Activated CD4-positive, alpha-beta memory T cell treated with anti-CD3 and anti-CD28 coated beads, Interleukin-2, amount 10 ng/mL, durations not matched to agents 7 days and 5 days (primary cell): ENCODE results near the gene FGF22. TPM values are rescaled to one million over a fixed set of nuclear protein-coding genes. Genes with fewer than 3 reads are reported as not detected.

Experiments used
- CTCF ChIA-PET: fragments of 350-600 bp; sonication (Branson Sonifier 250); formaldehyde crosslinking; loops from one replicate; lab custom pipeline; 2021; ENCODE audit warnings: antibody characterized with exemption, inconsistent platforms; lab: Charles Lee
- POLR2A ChIA-PET: fragments of 350-600 bp; sonication (Branson Sonifier 250); formaldehyde crosslinking; loops from one replicate; lab custom pipeline; 2021; ENCODE audit warnings: antibody characterized with exemption; lab: Charles Lee
- DNase-seq: peaks from one replicate; pipeline ENCODE4 v3.0.0-alpha.2; 2020
- H3K27ac Mint-ChIP-seq: one replicate; pipeline ENCODE4 v1.8.0; 2021; ENCODE audit warnings: mild to moderate bottlenecking, mixed read lengths
- H3K27me3 Mint-ChIP-seq: one replicate; pipeline ENCODE4 v1.8.0; 2021; ENCODE audit warnings: mixed read lengths
- H3K36me3 Mint-ChIP-seq: one replicate; pipeline ENCODE4 v1.8.0; 2021; ENCODE audit warnings: low read depth, mixed read lengths
- H3K4me1 Mint-ChIP-seq: one replicate; pipeline ENCODE4 v1.8.0; 2021; ENCODE audit warnings: mixed read lengths
- H3K4me3 Mint-ChIP-seq: one replicate; pipeline ENCODE4 v1.8.0; 2021; ENCODE audit warnings: mild to moderate bottlenecking, mixed read lengths
- H3K9me3 Mint-ChIP-seq: one replicate; pipeline ENCODE4 v1.8.0; 2021; ENCODE audit warnings: mixed read lengths
- total RNA-seq, 2 experiments: library from RNA; stranded (reverse); gene quantifications; one replicate each; pipeline ENCODE4 v1.2.3, GENCODE V29; 2021

Gene FGF22
- total RNA-seq, 2 experiments from 2014 or later, result not detected

DNA sequence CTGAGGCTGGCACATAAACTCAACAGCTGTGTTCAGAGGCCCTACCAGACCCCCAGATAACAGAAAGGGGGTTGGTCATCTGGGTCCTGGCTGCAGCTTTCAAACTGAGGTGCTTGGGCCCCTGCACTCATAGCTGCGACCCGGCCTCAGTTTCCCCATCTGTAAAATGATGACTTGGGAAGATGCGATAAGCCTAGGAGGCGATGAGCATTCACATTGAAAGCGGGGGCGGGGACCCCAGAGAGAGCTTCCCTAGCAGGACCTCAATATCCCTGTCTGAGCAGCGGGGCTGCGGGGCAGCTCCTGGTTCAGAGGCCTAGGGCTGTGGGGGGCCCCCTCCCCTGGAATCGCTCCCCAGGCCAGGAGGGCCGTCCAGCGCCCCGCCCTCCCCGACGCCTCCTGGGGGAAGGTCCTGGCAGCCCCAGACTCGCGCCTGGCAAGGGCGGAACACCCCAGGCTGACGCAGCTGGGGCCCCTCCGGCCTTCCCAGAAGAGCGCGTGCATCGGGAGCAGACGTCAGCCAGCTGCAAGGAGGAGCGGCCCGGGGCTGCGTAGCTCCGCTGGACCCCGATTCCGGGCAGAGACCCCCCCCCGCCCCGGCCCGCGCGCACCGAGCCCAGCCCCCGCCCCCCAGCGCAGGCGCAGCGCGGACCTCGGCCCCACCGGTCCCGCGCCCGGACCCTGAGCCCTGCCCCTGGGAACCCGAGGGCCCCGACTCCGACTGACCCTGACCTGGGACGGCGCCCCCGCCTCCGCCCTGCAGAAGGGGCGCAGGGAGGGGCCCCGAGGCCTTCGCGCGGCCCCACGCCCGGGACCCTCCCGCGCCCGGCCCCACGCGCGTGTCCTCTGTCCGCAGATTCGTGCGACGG is 40.0 kb downstream of the FGF22 start:
- CTCF ChIA-PET, result interaction anchor here (0.6 to 0.9 kb wide), 2 partner anchors 16 to 17 kb away, joined by 3 to 6 read pairs; partner anchors contain the start of gene RNF126
- peaks cover 7% of the 10 kb centered on the region for H3K4me1 Mint-ChIP-seq
- H3K36me3 Mint-ChIP-seq, result no peaks in the 10 kb centered on the region
- peak; percentile 41 for DNase-seq
- no peaks in the 10 kb centered on the region for H3K9me3 Mint-ChIP-seq
- H3K4me3 Mint-ChIP-seq, result peak overlapping the region; percentile 82
- peaks cover 14% of the 10 kb centered on the region for H3K27me3 Mint-ChIP-seq
- H3K27ac Mint-ChIP-seq, result peak overlapping the region; percentile 52
- POLR2A ChIA-PET, result interaction anchor here (0.8 to 2.8 kb wide), 4 partner anchors 10 to 60 kb away, joined by 3 to 18 read pairs (median 7); partner anchors contain the start of gene RNF126

DNA sequence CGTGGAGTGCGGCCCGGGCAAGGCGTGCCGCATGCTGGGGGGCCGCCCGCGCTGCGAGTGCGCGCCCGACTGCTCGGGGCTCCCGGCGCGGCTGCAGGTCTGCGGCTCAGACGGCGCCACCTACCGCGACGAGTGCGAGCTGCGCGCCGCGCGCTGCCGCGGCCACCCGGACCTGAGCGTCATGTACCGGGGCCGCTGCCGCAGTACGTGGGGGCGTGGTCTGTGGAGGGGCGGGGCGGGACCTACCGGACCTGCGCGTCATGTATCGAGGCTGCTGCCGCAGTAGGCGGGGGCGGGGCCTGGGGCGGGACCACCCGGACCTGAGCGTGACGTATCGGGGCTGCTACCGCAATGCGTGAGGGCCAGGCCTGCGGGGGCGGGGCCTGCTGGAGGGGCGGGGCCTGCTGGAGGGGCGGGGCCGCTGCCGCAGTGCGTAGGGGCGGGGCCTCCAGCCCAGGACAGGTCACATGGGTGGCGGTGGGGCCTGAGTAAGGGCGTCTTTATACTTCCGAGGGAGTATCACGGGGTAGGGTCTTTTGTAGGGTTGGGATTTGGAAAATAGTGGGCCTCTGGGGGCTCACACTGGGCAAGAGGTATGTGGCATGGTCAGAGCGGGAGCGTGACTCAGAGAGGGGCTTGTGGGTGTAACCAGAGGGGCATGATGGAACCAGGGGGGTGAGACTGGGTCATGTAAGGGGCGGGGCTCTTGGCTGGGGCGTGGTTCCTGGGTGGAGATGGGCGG is 40.8 kb downstream of the FGF22 start:
- ChIA-PET CTCF (interaction anchor here (0.6 kb wide), 1 partner anchor 17 kb away, joined by 6 read pairs; the partner anchor contains the start of gene RNF126), POLR2A (interaction anchor here (0.8 to 2.8 kb wide), 5 partner anchors 11 to 174 kb away, joined by 3 to 18 read pairs (median 4); partner anchors contain the start of gene RNF126)
- Mint-ChIP-seq H3K27ac (peak overlapping the region; percentile 99), H3K4me1 (peaks cover 4% of the 10 kb centered on the region), H3K4me3 (peak overlapping the region; percentile 82), H3K36me3 (no peaks in the 10 kb centered on the region), H3K27me3 (peaks cover 8% of the 10 kb centered on the region), H3K9me3 (no peaks in the 10 kb centered on the region)
- DNase-seq, result peak; percentile 100

DNA sequence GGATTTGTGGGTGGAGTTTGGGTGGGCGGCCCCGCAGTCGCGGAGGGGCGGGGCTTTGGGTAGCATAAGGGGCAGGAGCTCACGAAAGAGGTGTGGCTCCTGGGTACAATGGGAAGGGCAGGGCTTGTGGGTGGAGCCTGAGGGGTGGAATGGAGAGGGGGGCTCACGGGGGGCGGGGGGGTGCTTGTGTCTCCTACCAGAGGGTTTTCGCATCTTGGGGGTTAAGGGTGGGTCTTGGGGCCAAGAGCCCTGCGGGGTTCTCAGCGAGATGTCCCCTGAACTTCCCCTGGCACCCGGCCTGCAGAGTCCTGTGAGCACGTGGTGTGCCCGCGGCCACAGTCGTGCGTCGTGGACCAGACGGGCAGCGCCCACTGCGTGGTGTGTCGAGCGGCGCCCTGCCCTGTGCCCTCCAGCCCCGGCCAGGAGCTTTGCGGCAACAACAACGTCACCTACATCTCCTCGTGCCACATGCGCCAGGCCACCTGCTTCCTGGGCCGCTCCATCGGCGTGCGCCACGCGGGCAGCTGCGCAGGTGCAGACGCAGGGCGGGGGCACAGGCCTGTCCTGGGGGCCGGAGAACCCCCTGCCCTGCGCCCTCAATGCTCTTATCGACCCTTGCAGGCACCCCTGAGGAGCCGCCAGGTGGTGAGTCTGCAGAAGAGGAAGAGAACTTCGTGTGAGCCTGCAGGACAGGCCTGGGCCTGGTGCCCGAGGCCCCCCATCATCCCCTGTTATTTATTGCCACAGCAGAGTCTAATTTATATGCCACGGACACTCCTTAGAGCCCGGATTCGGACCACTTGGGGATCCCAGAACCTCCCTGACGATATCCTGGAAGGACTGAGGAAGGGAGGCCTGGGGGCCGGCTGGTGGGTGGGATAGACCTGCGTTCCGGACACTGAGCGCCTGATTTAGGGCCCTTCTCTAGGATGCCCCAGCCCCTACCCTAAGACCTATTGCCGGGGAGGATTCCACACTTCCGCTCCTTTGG is 41.6 kb downstream of the FGF22 start:
- Mint-ChIP-seq H3K27me3 (peaks cover 4% of the 10 kb centered on the region), H3K27ac (peak overlapping the region; percentile 99), H3K9me3 (no peaks in the 10 kb centered on the region), H3K4me1 (peaks cover 4% of the 10 kb centered on the region), H3K4me3 (peak overlapping the region; percentile 82), H3K36me3 (no peaks in the 10 kb centered on the region)
- CTCF ChIA-PET, result no interaction called here
- POLR2A ChIA-PET, result interaction anchor here (1.2 to 2.8 kb wide), 2 partner anchors 18 to 175 kb away, joined by 4 to 11 read pairs; partner anchors contain the start of gene RNF126
- DNase-seq, result no peak

DNA sequence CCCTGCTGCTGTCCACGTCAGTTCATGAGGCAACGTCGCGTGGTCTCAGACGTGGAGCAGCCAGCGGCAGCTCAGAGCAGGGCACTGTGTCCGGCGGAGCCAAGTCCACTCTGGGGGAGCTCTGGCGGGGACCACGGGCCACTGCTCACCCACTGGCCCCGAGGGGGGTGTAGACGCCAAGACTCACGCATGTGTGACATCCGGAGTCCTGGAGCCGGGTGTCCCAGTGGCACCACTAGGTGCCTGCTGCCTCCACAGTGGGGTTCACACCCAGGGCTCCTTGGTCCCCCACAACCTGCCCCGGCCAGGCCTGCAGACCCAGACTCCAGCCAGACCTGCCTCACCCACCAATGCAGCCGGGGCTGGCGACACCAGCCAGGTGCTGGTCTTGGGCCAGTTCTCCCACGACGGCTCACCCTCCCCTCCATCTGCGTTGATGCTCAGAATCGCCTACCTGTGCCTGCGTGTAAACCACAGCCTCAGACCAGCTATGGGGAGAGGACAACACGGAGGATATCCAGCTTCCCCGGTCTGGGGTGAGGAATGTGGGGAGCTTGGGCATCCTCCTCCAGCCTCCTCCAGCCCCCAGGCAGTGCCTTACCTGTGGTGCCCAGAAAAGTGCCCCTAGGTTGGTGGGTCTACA is 43.1 kb downstream of the FGF22 start:
- ChIA-PET CTCF (no interaction called here), POLR2A (no interaction called here)
- Mint-ChIP-seq H3K4me3 (no peak overlapping the region), H3K9me3 (no peaks in the 10 kb centered on the region), H3K27me3 (peaks cover under 1% of the 10 kb centered on the region), H3K36me3 (no peaks in the 10 kb centered on the region), H3K27ac (no peak overlapping the region), H3K4me1 (peaks cover 4% of the 10 kb centered on the region)
- no peak for DNase-seq

DNA sequence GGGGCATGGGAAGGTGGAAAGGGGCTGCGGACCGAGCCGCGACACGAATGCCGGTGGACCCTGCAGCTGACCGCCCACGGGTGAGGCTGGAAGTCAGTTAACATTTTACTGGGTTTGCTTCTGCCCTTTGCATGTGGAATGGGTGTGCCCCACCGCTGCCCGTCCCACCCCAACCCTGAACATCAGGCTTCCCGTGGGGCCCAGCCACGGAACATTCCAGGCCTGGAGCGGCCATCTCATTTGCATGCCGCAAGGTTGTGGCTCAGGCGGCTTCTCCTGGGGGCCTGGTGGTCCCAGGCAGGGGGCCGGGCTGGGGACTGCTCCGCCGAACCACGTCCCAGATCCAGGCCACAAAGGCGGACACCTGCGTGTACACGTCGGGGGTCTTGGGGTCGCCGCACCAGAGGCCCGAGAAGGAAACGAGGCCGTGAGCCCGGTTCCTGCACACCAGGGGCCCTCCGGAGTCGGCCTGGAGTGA is 45.8 kb downstream of the FGF22 start:
- H3K4me1 Mint-ChIP-seq, result peaks cover 2% of the 10 kb centered on the region
- no peaks in the 10 kb centered on the region for H3K9me3 Mint-ChIP-seq
- H3K4me3 Mint-ChIP-seq, result no peak overlapping the region
- no peaks in the 10 kb centered on the region for H3K27me3 Mint-ChIP-seq
- ChIA-PET POLR2A (no interaction called here), CTCF (no interaction called here)
- DNase-seq, result no peak
- H3K36me3 Mint-ChIP-seq, result no peaks in the 10 kb centered on the region
- H3K27ac Mint-ChIP-seq, result no peak overlapping the region

DNA sequence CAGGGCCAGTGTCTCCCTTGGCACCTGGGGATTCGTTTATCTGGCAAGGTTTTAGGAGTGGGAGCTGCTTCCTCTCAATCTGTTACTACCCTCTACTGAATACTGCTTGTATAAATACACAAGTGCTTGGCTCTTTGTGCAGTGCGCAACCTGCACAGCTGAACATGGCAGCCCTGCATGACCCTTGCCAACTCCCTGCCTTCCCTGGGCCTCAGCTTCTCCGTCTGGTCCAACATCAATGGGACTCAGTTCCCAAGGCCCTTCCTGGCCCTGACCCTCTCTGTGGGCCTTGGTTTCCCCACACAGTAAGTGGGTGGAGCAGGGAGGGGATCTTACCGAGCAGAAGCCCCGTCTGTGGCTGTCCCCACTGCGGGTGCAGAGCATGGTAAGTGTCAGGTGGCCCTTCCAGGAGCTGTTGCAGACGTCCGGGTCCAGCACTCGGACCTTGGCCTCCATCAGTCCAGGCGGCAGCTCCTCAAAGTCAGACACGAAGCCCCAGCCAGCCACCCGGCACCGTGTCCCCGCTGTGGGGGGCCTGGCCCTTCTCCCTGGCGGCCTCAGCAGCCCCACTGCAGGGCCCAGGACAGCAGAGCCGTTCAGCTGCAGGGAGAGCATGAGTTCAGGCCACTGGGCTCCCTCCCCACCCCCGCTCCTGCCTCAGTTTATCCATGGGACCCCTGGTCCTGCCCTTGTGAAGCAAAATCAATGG is 47.1 kb downstream of the FGF22 start:
- Mint-ChIP-seq H3K27me3 (no peaks in the 10 kb centered on the region), H3K27ac (no peak overlapping the region), H3K4me1 (no peaks in the 10 kb centered on the region), H3K4me3 (no peak overlapping the region), H3K36me3 (no peaks in the 10 kb centered on the region), H3K9me3 (no peaks in the 10 kb centered on the region)
- ChIA-PET POLR2A (no interaction called here), CTCF (no interaction called here)
- no peak for DNase-seq

DNA sequence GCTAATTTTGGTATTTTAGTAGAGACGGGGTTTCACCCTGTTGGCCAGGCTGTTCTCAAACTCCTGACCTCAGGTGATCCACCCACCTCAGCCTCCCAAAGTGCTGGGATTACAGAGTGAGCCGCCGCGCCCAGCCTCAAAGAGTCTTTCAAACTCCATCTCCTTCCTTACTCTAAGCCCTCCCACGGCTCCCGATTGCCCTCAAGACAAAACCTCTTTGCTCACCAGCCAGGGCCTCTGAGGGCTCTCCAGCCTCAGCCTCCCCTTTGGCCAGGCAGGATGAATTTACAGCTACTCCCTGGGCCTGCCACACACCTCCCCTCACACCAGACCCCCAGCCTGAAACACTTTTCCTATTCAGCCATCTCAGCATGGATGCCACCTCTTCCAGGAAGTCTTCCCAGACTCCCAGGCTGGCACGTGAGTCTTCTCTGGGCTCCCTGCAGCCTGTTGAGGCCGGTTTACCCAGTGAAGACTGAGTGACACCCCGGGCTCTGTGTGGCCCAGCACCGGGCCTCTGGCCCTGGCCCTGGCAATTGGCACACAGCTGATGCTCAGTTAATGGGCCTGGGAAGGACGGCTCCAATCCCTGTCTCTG is 48.0 kb downstream of the FGF22 start:
- DNase-seq, result no peak
- POLR2A ChIA-PET, result no interaction called here

DNA sequence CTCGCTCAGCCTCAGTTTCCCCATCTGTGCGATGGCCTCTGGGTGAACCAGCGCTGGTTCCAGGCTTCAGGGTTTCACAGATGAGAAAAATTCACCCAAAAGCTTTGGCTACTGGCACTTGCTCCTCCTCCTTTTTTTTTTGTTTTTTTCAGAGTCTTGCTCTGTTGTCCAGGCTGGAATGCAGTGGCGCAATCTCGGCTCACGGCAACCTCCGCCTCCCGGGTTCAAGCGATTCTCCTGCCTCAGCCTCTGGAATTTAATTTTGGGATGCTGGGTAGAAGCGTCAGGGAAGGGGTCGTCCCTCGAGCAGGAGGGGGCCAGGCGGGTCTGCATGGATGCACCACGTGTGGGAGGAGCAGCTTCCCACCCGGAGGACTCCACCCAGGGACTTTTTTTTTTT is 48.5 kb downstream of the FGF22 start:
- ChIA-PET CTCF (no interaction called here), POLR2A (no interaction called here)

More for the DNA sequence above, 48.0 kb downstream of the FGF22 start:
- Mint-ChIP-seq H3K4me3 (no peak overlapping the region), H3K27ac (no peak overlapping the region), H3K4me1 (no peaks in the 10 kb centered on the region), H3K9me3 (no peaks in the 10 kb centered on the region), H3K27me3 (no peaks in the 10 kb centered on the region), H3K36me3 (no peaks in the 10 kb centered on the region)
- CTCF ChIA-PET, result no interaction called here

DNA sequence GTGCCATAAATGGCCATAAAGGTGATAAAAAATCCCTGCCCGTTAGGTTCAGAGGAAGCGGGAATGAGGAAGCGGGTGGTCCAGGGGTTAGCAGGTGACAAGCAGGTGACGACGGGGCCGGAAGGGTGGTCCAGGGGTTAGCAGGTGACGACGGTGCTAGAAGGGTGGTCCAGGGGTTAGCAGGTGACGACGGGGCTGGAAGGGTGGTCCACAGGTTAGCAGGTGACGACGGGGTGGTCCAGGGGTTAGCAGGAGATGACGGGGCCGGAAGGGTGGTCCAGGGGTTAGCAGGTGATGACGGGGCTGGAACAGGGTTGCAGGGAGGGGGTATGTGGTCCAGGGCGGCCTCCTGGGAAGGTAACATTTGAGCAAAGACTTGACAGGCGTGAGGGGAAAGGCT is 49.3 kb downstream of the FGF22 start:
- Mint-ChIP-seq H3K36me3 (no peaks in the 10 kb centered on the region), H3K27ac (no peak overlapping the region), H3K4me3 (no peak overlapping the region), H3K9me3 (no peaks in the 10 kb centered on the region), H3K27me3 (no peaks in the 10 kb centered on the region), H3K4me1 (no peaks in the 10 kb centered on the region)
- CTCF ChIA-PET, result no interaction called here
- POLR2A ChIA-PET, result no interaction called here
- DNase-seq, result no peak

More for the DNA sequence above, 48.5 kb downstream of the FGF22 start:
- no peaks in the 10 kb centered on the region for H3K27me3 Mint-ChIP-seq
- H3K4me1 Mint-ChIP-seq, result no peaks in the 10 kb centered on the region
- DNase-seq, result no peak
- no peak overlapping the region for H3K27ac Mint-ChIP-seq
- H3K4me3 Mint-ChIP-seq, result no peak overlapping the region
- no peaks in the 10 kb centered on the region for H3K9me3 Mint-ChIP-seq
- H3K36me3 Mint-ChIP-seq, result no peaks in the 10 kb centered on the region

DNA sequence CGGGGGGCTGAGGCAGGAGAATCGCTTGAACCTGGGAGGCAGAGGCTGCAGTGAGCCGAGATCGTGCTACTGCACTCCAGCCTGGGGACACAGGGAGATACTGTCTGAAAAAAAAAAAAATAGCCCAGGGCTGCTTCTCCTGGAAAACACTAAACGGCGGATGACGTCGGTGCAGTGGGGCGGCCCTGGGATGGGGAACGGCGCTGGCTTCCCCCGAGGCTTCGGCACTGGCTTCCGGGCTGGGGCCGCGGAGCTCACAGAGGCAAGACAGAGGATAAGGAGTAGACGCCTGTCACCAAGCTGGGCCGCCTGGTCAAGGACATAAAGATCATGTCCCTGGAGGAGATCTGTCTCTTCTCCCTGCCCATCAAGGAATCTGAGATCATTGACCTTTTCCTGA is 50.5 kb downstream of the FGF22 start:
- no peak for DNase-seq
- Mint-ChIP-seq H3K4me3 (no peak overlapping the region), H3K9me3 (no peaks in the 10 kb centered on the region), H3K27me3 (peaks cover 7% of the 10 kb centered on the region), H3K36me3 (no peaks in the 10 kb centered on the region), H3K27ac (no peak overlapping the region), H3K4me1 (no peaks in the 10 kb centered on the region)
- ChIA-PET POLR2A (no interaction called here), CTCF (no interaction called here)
